ENCODE measurements around the gene RDH8. TPM values are rescaled to one million over a fixed set of nuclear protein-coding genes. Genes with fewer than 3 reads are reported as not detected.

RDH8 gene
- total RNA-seq, 1 experiment from 2014 or later: not detected

DNA sequence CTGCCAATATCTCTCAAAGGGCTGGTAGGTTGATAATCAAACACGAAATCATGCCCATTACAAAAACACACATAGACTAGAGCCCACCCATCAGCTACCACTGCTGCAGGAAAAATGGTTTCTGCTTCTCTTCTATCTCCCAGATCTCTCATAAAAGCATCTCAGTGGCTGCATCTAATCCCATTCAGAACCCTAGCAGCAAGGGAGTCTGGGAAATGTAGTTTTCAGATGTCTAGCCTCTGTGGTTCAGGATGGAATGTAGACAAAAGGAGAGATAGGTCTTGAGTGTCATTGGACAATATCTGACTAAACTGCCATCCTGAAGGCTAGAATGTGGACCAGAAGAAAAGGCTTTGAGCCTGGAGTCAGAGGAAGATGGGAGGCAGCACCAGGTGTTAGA, 32.1 kb downstream of the RDH8 start:
- H3K4me3 ChIP-seq (ENCODE audit: low read depth in 2 of 2, low read length in 2 of 2): no peak overlapping the region
- no peak overlapping the region for H3K27ac ChIP-seq (ENCODE audit: low read length)
- ChIA-PET POLR2A (no interaction called here), CTCF (no interaction called here)
- TF ChIP-seq TCF7L2 (IDR thresholded peaks at IDR 0.05; ENCODE audit: low read depth, low read length): no peak
- no peak for TF ChIP-seq REST (IDR thresholded peaks at IDR 0.05; ENCODE audit: insufficient read depth in 1 of 2, low read depth in 2 of 2, low read length in 1 of 2)
- TF ChIP-seq SIN3A (IDR thresholded peaks at IDR 0.05; ENCODE audit: borderline replicate concordance, insufficient read depth, low read depth, low read length): no peak
- no peak for TF ChIP-seq POLR2AphosphoS5 (IDR thresholded peaks at IDR 0.05; ENCODE audit: low read depth, low read length)
- TF ChIP-seq, protein P1, sequence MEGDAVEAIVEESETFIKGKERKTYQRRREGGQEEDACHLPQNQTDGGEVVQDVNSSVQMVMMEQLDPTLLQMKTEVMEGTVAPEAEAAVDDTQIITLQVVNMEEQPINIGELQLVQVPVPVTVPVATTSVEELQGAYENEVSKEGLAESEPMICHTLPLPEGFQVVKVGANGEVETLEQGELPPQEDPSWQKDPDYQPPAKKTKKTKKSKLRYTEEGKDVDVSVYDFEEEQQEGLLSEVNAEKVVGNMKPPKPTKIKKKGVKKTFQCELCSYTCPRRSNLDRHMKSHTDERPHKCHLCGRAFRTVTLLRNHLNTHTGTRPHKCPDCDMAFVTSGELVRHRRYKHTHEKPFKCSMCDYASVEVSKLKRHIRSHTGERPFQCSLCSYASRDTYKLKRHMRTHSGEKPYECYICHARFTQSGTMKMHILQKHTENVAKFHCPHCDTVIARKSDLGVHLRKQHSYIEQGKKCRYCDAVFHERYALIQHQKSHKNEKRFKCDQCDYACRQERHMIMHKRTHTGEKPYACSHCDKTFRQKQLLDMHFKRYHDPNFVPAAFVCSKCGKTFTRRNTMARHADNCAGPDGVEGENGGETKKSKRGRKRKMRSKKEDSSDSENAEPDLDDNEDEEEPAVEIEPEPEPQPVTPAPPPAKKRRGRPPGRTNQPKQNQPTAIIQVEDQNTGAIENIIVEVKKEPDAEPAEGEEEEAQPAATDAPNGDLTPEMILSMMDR (IDR thresholded peaks at IDR 0.05): no peak
- H3K27me3 ChIP-seq (ENCODE audit: control insufficient read depth, insufficient read depth, low read length): no peaks in the 10 kb centered on the region
- intact Hi-C loops (cut with micrococcal nuclease; ENCODE audit: unreplicated experiment): no loop called here
- DNase-seq (ENCODE audit: low read depth, low spot score): no peak
- no peaks in the 10 kb centered on the region for H3K4me1 ChIP-seq (ENCODE audit: control insufficient read depth, insufficient read depth, low read length)
- no peak for ATAC-seq
- in situ Hi-C loops (cut with HindIII; ENCODE audit: low pct_unique_long_range_greater_than_20kb, low sequenced_read_pairs): no loop called here
- BruUV-seq (replicated peaks): no TSS peak
- no peaks in the 10 kb centered on the region for H3K9me3 ChIP-seq (ENCODE audit: control insufficient read depth, insufficient read depth, low read depth, low read length)
- H3K36me3 ChIP-seq (ENCODE audit: control insufficient read depth, insufficient read depth, low read length): no peaks in the 10 kb centered on the region

- Histone ChIP-seq H3K27ac (ENCODE audit: low read length) (no peak overlapping the region), H3K36me3 (ENCODE audit: control insufficient read depth, insufficient read depth, low read length) (no peaks in the 10 kb centered on the region), H3K4me3 (ENCODE audit: low read depth in 2 of 2, low read length in 2 of 2) (no peak overlapping the region), H3K4me1 (ENCODE audit: control insufficient read depth, insufficient read depth, low read length) (no peaks in the 10 kb centered on the region), H3K27me3 (ENCODE audit: control insufficient read depth, insufficient read depth, low read length) (no peaks in the 10 kb centered on the region), H3K9me3 (ENCODE audit: control insufficient read depth, insufficient read depth, low read depth, low read length) (no peaks in the 10 kb centered on the region)
- CTCF ChIA-PET: interaction anchor here (0.6 kb wide), 1 partner anchor 23 kb away, joined by 4 read pairs; no protein-coding TSS in a partner anchor
- in situ Hi-C loops (cut with HindIII; ENCODE audit: low pct_unique_long_range_greater_than_20kb, low sequenced_read_pairs): no loop called here
- TF ChIP-seq, protein P1 (IDR thresholded peaks at IDR 0.05): no peak
- no peak for TF ChIP-seq REST (IDR thresholded peaks at IDR 0.05; ENCODE audit: insufficient read depth in 1 of 2, low read depth in 2 of 2, low read length in 1 of 2)
- no peak for TF ChIP-seq POLR2AphosphoS5 (IDR thresholded peaks at IDR 0.05; ENCODE audit: low read depth, low read length)
- TF ChIP-seq SIN3A (IDR thresholded peaks at IDR 0.05; ENCODE audit: borderline replicate concordance, insufficient read depth, low read depth, low read length): no peak
- no peak for TF ChIP-seq TCF7L2 (IDR thresholded peaks at IDR 0.05; ENCODE audit: low read depth, low read length)
- intact Hi-C loops (cut with micrococcal nuclease; ENCODE audit: unreplicated experiment): no loop called here
- ATAC-seq: no peak
- BruUV-seq (replicated peaks): no TSS peak
- DNase-seq (ENCODE audit: low read depth, low spot score): no peak
- POLR2A ChIA-PET: no interaction called here
Observed at GRCh38 chr19:10049626-10050025, 36.3 kb downstream of the RDH8 start.
